ENCODE results near the gene CD226. TPM values are rescaled to one million over a fixed set of nuclear protein-coding genes. Genes with fewer than 3 reads are reported as not detected.

CD226 gene
- total RNA-seq, 1 donor from 2014 or later = 0.40 TPM

- Mint-ChIP-seq H3K9me3 (peaks cover 6% of the 10 kb centered on the region), H3K36me3 (ENCODE audit: low read depth) (peaks cover 2% of the 10 kb centered on the region), H3K4me3 (no peak overlapping the region), H3K27ac (ENCODE audit: unreplicated experiment) (no peak overlapping the region), H3K4me1 (peaks cover 4% of the 10 kb centered on the region), H3K27me3 (ENCODE audit: low read depth) (no peaks in the 10 kb centered on the region)
- no peak for TF ChIP-seq CTCF (conservative IDR thresholded peaks at IDR 0.05)
- DNase-seq (ENCODE audit: low read depth, low spot score) = no peak
Measured at GRCh38 chr18:69948919-69949537, 1.4 kb upstream of the CD226 start.

GRCh38 chr18:69948256-69948655 is 583 bp upstream of the CD226 start:
- no peak overlapping the region for H3K27ac Mint-ChIP-seq (ENCODE audit: unreplicated experiment)
- TF ChIP-seq CTCF (conservative IDR thresholded peaks at IDR 0.05) = no peak
- H3K4me3 Mint-ChIP-seq = no peak overlapping the region
- peaks cover 1% of the 10 kb centered on the region for H3K36me3 Mint-ChIP-seq (ENCODE audit: low read depth)
- no peak for DNase-seq (ENCODE audit: low read depth, low spot score)
- peaks cover 4% of the 10 kb centered on the region for H3K4me1 Mint-ChIP-seq
- peaks cover 4% of the 10 kb centered on the region for H3K9me3 Mint-ChIP-seq
- no peaks in the 10 kb centered on the region for H3K27me3 Mint-ChIP-seq (ENCODE audit: low read depth)

GRCh38 chr18:69946608-69947155 is 991 bp downstream of the CD226 start:
- H3K4me1 Mint-ChIP-seq = peaks cover 4% of the 10 kb centered on the region
- DNase-seq (ENCODE audit: low read depth, low spot score) = no peak
- peaks cover 3% of the 10 kb centered on the region for H3K36me3 Mint-ChIP-seq (ENCODE audit: low read depth)
- no peak for TF ChIP-seq CTCF (conservative IDR thresholded peaks at IDR 0.05)
- no peaks in the 10 kb centered on the region for H3K27me3 Mint-ChIP-seq (ENCODE audit: low read depth)
- H3K27ac Mint-ChIP-seq (ENCODE audit: unreplicated experiment) = no peak overlapping the region
- H3K4me3 Mint-ChIP-seq = no peak overlapping the region
- peaks cover 4% of the 10 kb centered on the region for H3K9me3 Mint-ChIP-seq

GRCh38 chr18:69945220-69946114 is 2.2 kb downstream of the CD226 start:
- H3K27ac Mint-ChIP-seq (ENCODE audit: unreplicated experiment) = no peak overlapping the region
- DNase-seq (ENCODE audit: low read depth, low spot score) = no peak
- H3K4me1 Mint-ChIP-seq = no peaks in the 10 kb centered on the region
- TF ChIP-seq CTCF (conservative IDR thresholded peaks at IDR 0.05) = no peak
- H3K9me3 Mint-ChIP-seq = peaks cover 4% of the 10 kb centered on the region
- no peak overlapping the region for H3K4me3 Mint-ChIP-seq
- H3K36me3 Mint-ChIP-seq (ENCODE audit: low read depth) = peaks cover 3% of the 10 kb centered on the region
- no peaks in the 10 kb centered on the region for H3K27me3 Mint-ChIP-seq (ENCODE audit: low read depth)

GRCh38 chr18:69944436-69944835 is 3.2 kb downstream of the CD226 start:
- Mint-ChIP-seq H3K4me3 (no peak overlapping the region), H3K36me3 (ENCODE audit: low read depth) (peaks cover 3% of the 10 kb centered on the region), H3K27me3 (ENCODE audit: low read depth) (no peaks in the 10 kb centered on the region), H3K27ac (ENCODE audit: unreplicated experiment) (no peak overlapping the region), H3K4me1 (no peaks in the 10 kb centered on the region), H3K9me3 (peaks cover 9% of the 10 kb centered on the region)
- TF ChIP-seq CTCF (conservative IDR thresholded peaks at IDR 0.05) = no peak
- no peak for DNase-seq (ENCODE audit: low read depth, low spot score)
